Right ventricle myocardium superior (tissue), 1 donor: ENCODE results near the gene CLN3. TPM values are rescaled to one million over a fixed set of nuclear protein-coding genes. Genes with fewer than 3 reads are reported as not detected.
A peak's percentile ranks its signal among the peaks of the same experiment; 100 is the strongest.
"Not testable (repeated sequence)": the region's sequence is repeated elsewhere in the genome, so short reads cannot be mapped to it uniquely, and the experiment has no call there.

Experiments used
- ATAC-seq: fragments of 200-7000 bp; cut with Tn5 transposase; one replicate; pipeline ENCODE4 v1.9.1; 2020; ENCODE audit warnings: mild to moderate bottlenecking; ENCODE audit not compliant: poor library complexity
- DNase-seq: peaks from one replicate; pipeline ENCODE4 v3.0.0-alpha.2; 2020
- intact Hi-C: fragments of 100-400 bp; cut with DNase I; formaldehyde crosslinking; loops from one replicate; pipeline ENCODE4 v1.11.2; 2022
- total RNA-seq: library from RNA; stranded (reverse); fragmentation: NEBNext Ultra II Directional; extraction: Animal tissue kit (Norgen Biotek cat#: 25700); gene quantifications from one replicate; pipeline ENCODE4 v1.2.1, GENCODE V29; 2021
- donor health status: DM: no; HTN: yes; CAD: no; lungs with severe emphysema.

CLN3 gene
- total RNA-seq, 1 donor from 2014 or later: 11.5 TPM

DNA sequence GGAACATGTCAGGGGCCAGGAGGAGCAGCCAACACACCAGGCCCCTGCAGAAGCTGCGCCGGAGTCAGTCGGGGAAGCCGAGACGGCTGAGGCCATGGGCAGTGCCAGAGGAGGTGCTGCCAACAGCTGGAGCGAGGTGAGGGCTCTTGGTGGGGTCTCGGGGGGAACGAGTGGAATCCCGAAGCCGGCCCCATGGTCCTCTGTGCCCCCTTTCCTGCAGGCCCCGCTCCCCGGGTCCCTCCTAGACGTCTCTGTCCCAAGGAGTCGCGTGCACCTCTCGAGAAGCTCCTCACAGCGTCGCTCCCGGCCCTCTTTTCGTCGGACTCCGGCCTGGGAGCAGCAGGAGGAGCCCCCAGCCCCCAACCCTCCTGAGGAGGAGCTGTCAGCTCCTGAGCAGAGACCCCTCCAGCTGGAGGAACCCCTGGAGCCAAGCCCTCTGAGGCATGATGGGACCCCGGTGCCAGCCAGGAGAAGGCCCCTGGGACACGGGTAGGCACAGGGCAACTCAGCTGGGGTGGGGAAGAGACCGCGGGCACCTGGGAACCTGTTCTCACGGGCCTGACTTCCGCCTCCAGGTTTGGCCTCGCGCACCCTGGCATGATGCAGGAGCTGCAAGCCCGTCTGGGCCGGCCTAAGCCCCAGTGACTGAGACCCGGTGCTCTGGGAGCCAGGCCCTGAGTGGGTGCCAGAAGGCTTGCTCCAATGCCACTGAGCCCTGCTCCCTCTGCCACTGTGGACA is 6.2 kb upstream of the CLN3 start:
- DNase-seq (no peak), ATAC-seq (no peak)
- intact Hi-C loops: no loop called here

- ATAC-seq (no peak), DNase-seq (no peak)
- intact Hi-C loops: no loop called here
Observed at GRCh38 chr16:28497386-28497785, 5.5 kb upstream of the CLN3 start.

DNA sequence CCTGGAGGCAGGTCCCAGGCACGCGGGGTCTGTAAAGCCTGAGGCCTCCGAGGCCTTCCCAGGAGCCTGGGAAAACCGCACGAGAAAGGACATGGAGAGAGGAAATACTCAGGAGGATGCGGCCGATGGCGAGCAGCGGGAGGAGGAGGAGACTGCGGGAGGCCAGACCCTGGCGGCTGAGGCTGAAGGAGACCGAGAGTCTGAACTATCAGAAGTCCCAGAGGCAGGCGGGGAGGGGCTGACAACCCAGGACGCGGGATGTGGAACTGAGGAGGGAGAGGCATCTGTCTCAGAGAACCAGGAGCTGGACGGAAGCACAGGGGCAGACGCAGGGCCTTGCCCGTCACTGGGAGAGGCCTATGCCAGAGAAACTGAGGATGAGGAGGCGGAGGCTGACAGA is 5.0 kb upstream of the CLN3 start:
- intact Hi-C loops: no loop called here
- no peak for DNase-seq
- ATAC-seq: no peak

DNA sequence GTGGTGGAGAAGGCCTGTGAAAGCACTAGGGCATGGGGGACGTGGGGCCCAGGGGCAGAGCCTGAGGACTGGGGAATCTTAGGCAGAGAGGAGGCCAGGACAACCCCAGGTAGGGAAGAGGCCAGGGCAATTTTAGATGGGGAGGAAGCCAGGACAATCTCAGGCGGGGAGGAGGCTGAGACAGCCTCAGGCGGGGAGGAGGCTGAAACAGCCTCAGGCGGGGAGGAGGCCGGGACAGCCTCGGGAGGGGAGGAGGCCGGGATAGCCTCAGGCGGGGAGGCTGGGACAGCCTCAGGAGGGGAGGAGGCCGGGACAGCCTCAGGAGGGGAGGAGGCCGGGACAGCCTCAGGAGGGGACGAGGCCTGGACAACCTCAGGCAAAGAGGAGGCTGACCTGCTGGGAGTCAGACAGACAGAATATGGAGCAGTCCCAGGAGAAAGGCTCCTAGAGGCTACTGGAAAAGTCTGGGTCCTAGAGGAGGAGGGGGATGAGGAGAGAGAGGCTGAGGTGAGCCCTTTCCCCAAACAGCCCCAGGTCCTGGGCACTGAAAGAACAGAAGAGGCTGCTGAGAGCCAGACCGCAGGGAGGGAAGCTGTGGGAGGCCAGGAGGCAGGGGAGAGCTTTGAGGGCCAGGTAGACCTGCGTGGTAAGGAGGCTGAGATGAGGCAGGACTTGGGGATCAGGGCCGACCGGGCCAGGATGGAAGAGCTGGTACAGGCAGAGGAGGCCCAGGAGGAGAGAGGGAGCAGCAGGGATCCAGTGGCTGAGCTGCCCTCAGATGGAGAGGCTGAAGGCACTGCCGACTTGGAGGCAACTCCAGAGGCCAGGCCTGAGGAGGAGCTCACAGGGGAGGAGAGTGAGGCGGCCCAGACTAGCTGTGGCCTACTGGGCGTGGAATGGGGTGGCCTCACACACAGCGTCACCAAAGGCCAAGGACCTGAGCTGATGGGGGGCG is 4.2 kb upstream of the CLN3 start:
- DNase-seq (no peak), ATAC-seq (no peak)
- intact Hi-C loops: no loop called here

GRCh38 chr16:28495098-28495793 is 3.4 kb upstream of the CLN3 start:
- ATAC-seq (no peak), DNase-seq (no peak)
- intact Hi-C loops: no loop called here

GRCh38 chr16:28494121-28494851 is 2.4 kb upstream of the CLN3 start, which contains the start of gene APOBR:
Gene APOBR (plus strand): TSS chr16:28494643. CDS start chr16:28494682, 39 bp downstream.
- intact Hi-C loops: loop anchor here (5.0 kb wide), 2 partner anchors 43 to 58 kb away; partner anchors contain the start of genes NUPR1 and SGF29
- no peak for ATAC-seq
- DNase-seq: peak; percentile 65

GRCh38 chr16:28492511-28492910 is 637 bp upstream of the CLN3 start:
- intact Hi-C loops: loop anchor here (5.0 kb wide), 2 partner anchors 45 to 60 kb away; partner anchors contain the start of genes NUPR1 and SGF29
- no peak for ATAC-seq
- DNase-seq: no peak

DNA sequence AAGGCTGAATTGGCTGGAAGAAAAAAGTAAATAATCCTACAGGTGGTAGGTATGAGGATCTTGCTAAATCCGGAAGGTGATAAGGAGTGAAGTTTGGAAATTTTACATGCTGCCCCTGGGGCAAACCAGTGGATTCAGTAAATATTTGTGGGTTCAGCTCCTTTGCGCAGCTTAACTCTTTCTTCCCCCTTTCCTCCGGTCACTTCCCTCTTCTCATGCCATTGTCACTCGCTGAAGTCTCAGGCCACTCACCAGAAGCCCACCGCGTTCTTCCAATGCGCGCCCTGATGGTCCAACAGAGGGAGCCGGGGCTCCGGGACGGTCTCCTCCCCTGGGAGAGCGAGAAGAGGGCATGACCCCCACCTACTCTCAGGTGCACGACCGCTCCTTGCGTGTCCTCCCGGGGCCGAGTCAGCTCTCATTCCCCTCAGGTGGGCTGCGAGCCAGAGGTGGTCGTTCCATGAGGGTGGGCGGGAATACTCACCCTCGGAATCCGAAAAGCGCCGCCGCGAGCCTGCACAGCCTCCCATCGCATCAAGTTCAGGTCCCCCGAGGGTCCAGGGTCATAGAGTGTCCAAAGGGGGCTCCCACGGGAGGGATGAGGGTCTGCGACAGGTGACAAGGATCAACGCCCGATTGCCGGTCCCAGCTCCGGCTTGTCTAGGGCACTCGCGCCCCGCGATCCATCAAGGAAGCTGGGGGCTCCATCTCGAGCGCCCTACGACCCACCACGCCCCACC is 474 bp downstream of the CLN3 start:
- ATAC-seq: peak; percentile 67
- intact Hi-C loops: loop anchor here (5.0 kb wide), 2 partner anchors 46 to 61 kb away; partner anchors contain the start of genes NUPR1 and SGF29
- DNase-seq: peak; percentile 66

- no peak for ATAC-seq
- DNase-seq: no peak
- intact Hi-C loops: no loop called here
Observed at GRCh38 chr16:28486266-28486665, 5.6 kb downstream of the CLN3 start.

DNA sequence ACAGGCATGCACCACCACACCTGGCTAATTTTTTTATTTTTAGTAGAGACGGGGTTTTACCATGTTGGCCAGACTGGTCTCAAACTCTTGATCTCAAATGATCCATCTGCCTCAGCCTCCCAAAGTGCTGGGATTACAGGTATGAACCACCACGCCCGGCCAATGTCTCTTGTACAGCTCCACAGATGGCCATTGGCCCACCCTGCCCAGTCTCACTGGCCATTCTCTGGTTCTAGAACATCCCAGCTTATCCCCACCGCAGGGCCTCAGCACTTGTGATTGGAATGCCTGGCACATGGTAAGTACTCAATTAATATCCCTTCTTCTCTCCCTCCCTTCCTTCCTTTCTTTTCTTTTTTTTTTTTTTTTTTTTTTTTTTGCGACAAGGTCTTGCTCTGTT is 8.5 kb downstream of the CLN3 start:
- intact Hi-C loops, DNase-seq, ATAC-seq: not testable (repeated sequence)

DNA sequence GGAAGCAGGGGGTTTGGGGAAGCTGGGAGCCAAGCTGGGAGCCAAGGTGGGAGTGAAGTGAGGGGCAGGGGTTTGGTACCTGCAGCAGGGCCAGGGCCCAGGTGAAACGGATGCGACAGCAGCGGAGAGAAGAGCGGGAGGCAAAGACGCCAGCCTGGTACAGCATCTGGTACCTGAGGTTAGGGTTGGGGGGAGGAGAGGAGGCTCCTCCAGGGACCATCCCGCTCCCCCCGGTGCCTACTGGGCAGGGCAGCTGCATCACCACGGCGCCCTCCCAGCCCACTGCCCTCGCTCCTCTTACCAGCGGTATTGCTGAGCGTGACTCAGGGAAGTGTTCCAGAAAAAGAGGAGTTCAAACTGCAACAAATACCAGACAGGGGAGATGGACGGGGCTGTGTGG is 9.8 kb downstream of the CLN3 start:
- no peak for ATAC-seq
- no peak for DNase-seq
- intact Hi-C loops: no loop called here

- intact Hi-C loops: no loop called here
- no peak for DNase-seq
- no peak for ATAC-seq
Observed at GRCh38 chr16:28478506-28479180, 13.2 kb downstream of the CLN3 start.

DNA sequence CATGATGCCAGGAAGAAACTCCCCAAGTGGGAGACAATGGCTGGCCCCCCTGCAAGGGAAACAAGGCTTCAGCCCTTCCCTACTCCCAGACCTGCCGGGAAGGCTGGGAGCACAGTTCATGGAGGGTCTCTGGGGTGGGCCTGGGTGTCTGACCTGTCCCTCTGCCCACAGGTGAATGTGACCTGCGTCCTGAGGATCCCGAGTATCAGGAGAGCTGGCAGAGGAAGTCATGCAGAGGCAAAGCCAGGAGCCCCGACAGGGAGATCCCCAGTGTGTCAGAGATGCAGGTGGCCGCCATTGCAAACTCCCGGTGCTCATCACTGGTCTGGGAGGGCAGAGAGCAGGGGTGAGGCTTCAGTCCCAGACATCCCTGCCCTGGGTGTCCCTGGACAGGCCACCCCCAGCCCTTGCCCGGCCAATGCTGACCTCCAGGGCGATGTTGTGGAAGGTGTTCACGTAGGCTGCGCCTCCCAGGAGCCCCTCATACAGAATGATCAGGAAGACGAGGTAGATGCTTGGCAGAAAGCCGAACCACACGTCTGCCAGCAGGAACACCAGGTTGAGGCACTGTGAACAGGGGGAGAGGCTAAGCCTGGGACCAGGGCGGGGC is 14.5 kb downstream of the CLN3 start:
- ATAC-seq: no peak
- intact Hi-C loops: no loop called here
- no peak for DNase-seq

- intact Hi-C loops: no loop called here
- DNase-seq: no peak
- ATAC-seq: no peak
Observed at GRCh38 chr16:28475221-28475620, 16.7 kb downstream of the CLN3 start.

GRCh38 chr16:28473714-28474265 is 18.1 kb downstream of the CLN3 start:
- DNase-seq (no peak), ATAC-seq (no peak)
- intact Hi-C loops: no loop called here

GRCh38 chr16:28447081-28447480 is 44.8 kb downstream of the CLN3 start:
- intact Hi-C loops, ATAC-seq, DNase-seq: not testable (repeated sequence)
